Measurements from ENCODE around the gene XCL2. TPM values are rescaled to one million over a fixed set of nuclear protein-coding genes. Genes with fewer than 3 reads are reported as not detected.
"Not testable (repeated sequence)": the region's sequence is repeated elsewhere in the genome, so short reads cannot be mapped to it uniquely, and the experiment has no call there.

XCL2 gene, protein sequence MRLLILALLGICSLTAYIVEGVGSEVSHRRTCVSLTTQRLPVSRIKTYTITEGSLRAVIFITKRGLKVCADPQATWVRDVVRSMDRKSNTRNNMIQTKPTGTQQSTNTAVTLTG
- under 1 TPM in 1 of 6 donors, not detected in 5; 0.52 TPM for total RNA-seq
- under 1 TPM in 1 of 2 donors, not detected in 1; 0.23 TPM for polyA plus RNA-seq

DNA sequence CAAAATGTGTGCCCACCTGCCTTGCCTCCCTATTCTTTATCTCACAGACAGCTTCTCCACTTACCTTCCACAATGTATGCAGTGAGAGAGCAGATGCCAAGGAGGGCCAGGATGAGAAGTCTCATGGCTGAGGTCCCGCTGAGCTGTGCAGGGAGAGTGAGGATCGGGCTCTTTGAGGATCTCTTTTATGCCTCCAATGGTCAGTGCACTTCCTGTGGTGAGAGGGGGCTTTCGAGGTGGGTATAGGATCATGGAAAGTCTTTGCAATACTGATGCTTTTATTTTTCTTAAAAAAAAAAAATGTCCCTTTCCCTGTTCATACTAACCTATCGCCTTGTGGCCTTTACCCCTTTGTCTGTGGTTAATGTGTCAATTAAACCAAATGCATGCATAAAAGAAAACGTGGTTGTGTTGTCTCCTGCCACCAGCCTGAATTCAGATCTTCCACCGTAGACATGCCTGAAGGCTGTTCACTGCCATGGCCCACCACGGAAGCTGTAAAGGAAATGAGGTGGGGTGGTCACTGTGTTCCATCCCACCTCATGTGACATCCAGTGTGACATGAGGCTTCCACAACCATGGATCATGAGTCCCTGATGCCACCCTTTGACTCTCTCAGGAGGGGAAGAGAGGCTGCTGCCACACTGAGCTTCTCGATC, at the start of gene XCL2:
TSS of gene XCL2 (minus strand) at position 158 of the 659 bp plus-strand sequence. CDS start at position 125, 33 bp downstream.
- intact Hi-C loops (cut with DNase I); H3K36me3 ChIP-seq; ATAC-seq; H3K27ac ChIP-seq; H3K4me3 ChIP-seq; H3K9me3 ChIP-seq; FAIRE-seq; H3K4me1 ChIP-seq; H3K27me3 ChIP-seq; DNase-seq: not testable (repeated sequence)
- 75 to 79% methylated on average over 5 of the region's 8 CpGs for WGBS, 2 donors

- no peaks in the 10 kb centered on the region for H3K9me3 ChIP-seq
- DNase-seq (no peak), ATAC-seq (no peak), FAIRE-seq (no peak)
- TF ChIP-seq, protein P1, sequence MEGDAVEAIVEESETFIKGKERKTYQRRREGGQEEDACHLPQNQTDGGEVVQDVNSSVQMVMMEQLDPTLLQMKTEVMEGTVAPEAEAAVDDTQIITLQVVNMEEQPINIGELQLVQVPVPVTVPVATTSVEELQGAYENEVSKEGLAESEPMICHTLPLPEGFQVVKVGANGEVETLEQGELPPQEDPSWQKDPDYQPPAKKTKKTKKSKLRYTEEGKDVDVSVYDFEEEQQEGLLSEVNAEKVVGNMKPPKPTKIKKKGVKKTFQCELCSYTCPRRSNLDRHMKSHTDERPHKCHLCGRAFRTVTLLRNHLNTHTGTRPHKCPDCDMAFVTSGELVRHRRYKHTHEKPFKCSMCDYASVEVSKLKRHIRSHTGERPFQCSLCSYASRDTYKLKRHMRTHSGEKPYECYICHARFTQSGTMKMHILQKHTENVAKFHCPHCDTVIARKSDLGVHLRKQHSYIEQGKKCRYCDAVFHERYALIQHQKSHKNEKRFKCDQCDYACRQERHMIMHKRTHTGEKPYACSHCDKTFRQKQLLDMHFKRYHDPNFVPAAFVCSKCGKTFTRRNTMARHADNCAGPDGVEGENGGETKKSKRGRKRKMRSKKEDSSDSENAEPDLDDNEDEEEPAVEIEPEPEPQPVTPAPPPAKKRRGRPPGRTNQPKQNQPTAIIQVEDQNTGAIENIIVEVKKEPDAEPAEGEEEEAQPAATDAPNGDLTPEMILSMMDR (IDR thresholded peaks at IDR 0.05) = no peak
- WGBS, 2 donors = 51 to 55% methylated on average over 2 of the region's 2 CpGs
- H3K4me3 ChIP-seq = no peak overlapping the region
- no peaks in the 10 kb centered on the region for H3K4me1 ChIP-seq
- no peak overlapping the region for H3K27ac ChIP-seq
- intact Hi-C loops (cut with DNase I) = no loop called here
- no peaks in the 10 kb centered on the region for H3K36me3 ChIP-seq
- H3K27me3 ChIP-seq = no peaks in the 10 kb centered on the region
These were observed 47.9 kb upstream of the XCL2 start for GRCh38 chr1:168591641-168592250.

- intact Hi-C loops (cut with DNase I) = no loop called here
- Histone ChIP-seq H3K27me3 (no peaks in the 10 kb centered on the region), H3K4me3 (no peak overlapping the region), H3K27ac (no peak overlapping the region), H3K36me3 (no peaks in the 10 kb centered on the region), H3K9me3 (no peaks in the 10 kb centered on the region), H3K4me1 (no peaks in the 10 kb centered on the region)
- WGBS, 2 donors = 77 to 87% methylated on average over 5 of the region's 5 CpGs
- ATAC-seq (no peak), FAIRE-seq (no peak), DNase-seq (no peak)
- TF ChIP-seq, protein P1 (IDR thresholded peaks at IDR 0.05) = no peak
These were observed 47.3 kb upstream of the XCL2 start for GRCh38 chr1:168591066-168591465.

DNA sequence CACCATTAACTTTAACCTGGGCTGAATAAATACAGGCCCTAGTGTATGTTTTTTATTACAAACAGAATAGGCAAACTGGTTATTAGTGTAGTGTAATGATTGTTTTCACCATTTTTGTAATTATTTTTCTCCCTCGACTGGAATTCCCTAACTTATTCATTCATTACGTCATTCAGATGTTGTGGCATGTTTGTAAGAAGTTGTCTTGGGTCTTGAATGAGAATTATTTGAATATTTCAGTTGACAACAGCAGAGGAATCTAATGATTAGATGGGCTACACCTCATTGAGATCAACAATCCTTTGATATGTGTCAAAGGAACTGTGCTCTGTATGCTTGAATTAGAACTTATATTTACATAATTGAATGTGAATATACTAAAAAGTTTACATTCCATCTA, 45.4 kb upstream of the XCL2 start:
- Histone ChIP-seq H3K9me3 (no peaks in the 10 kb centered on the region), H3K27me3 (no peaks in the 10 kb centered on the region), H3K4me1 (no peaks in the 10 kb centered on the region), H3K36me3 (no peaks in the 10 kb centered on the region), H3K27ac (no peak overlapping the region), H3K4me3 (no peak overlapping the region)
- intact Hi-C loops (cut with DNase I) = loop anchor here in 1 of 3 donors (10.0 kb wide), 1 partner anchor 244 kb away; no protein-coding TSS in a partner anchor
- ATAC-seq = no peak
- DNase-seq = no peak
- WGBS, 2 donors = 71 to 76% methylated on average over 2 of the region's 2 CpGs
- FAIRE-seq = no peak
- TF ChIP-seq, protein P1 (IDR thresholded peaks at IDR 0.05) = no peak

GRCh38 chr1:168585937-168586336, 42.1 kb upstream of the XCL2 start:
- H3K4me3 ChIP-seq = no peak overlapping the region

More at GRCh38 chr1:168585937-168586336, 42.1 kb upstream of the XCL2 start:
- no peaks in the 10 kb centered on the region for H3K4me1 ChIP-seq
- ATAC-seq = no peak
- intact Hi-C loops (cut with DNase I) = loop anchor here in 1 of 3 donors (10.0 kb wide), 1 partner anchor 241 kb away; no protein-coding TSS in a partner anchor
- H3K9me3 ChIP-seq = no peaks in the 10 kb centered on the region
- no peak overlapping the region for H3K27ac ChIP-seq
- H3K27me3 ChIP-seq = no peaks in the 10 kb centered on the region
- no peak for DNase-seq
- FAIRE-seq = no peak
- TF ChIP-seq, protein P1 (IDR thresholded peaks at IDR 0.05) = no peak
- WGBS, 2 donors = 48 to 93% methylated on average over 1 of the region's 1 CpG
- no peaks in the 10 kb centered on the region for H3K36me3 ChIP-seq

Measured in pancreas (tissue), 10 donors.